ENCODE data around the gene CYBA. TPM values are rescaled to one million over a fixed set of nuclear protein-coding genes. Genes with fewer than 3 reads are reported as not detected.

Gene CYBA
- total and polyA plus RNA-seq, 2 of the 13 experiments (the other 11 are each of a cell fraction or from before 2014, with no cell fraction given), result 196 to 250 TPM

- TF ChIP-seq, protein P1, sequence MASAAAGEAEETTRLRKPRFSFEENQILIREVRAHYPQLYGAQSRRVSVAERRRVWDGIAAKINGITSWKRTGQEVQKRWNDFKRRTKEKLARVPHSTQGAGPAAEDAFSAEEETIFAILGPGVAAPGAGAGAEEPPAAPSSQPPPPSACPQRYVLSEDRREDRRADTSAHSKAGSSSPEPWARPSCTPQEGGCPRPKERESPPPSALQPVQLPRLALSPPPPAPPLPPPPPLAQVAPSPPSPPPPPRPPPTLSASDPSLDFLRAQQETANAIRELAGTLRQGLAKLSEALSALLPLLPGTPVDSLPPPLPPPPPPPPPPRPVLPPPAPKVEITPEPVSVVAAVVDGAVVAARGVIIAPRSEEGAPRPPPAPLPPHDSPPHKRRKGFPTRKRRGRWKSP (CRISPR knock-in tag; IDR thresholded peaks at IDR 0.05), result peak; percentile 24; the same call in 1 of the 2 replicates
- TF ChIP-seq ZGPAT (CRISPR knock-in tag; IDR thresholded peaks at IDR 0.05) (0 out of 2 replicates have a peak, but pooled peaks have one; percentile 6), SP4 (CRISPR knock-in tag; IDR thresholded peaks at IDR 0.05) (peak; percentile 44; the same call in 1 of the 2 replicates), TFE3 (CRISPR knock-in tag; IDR thresholded peaks at IDR 0.05) (no peak), POLR2A (IDR thresholded peaks at IDR 0.05; ENCODE audit: insufficient read depth in 1 of 2, low read depth in 2 of 2, low read length in 2 of 2) (0 out of 4 replicates have a peak, but pooled peaks of 1 of the 2 experiments have one; percentile 29), MIER2 (CRISPR knock-in tag; IDR thresholded peaks at IDR 0.05) (no peak), LCORL (IDR thresholded peaks at IDR 0.05) (no peak), LCORL (CRISPR knock-in tag; IDR thresholded peaks at IDR 0.05) (peak; percentile 45; the same call in 1 of the 2 replicates), EED (CRISPR knock-in tag; IDR thresholded peaks at IDR 0.05) (no peak), ASH2L (IDR thresholded peaks at IDR 0.05; ENCODE audit: insufficient read length, low read depth, low read length) (no peak), GFI1 (CRISPR knock-in tag; IDR thresholded peaks at IDR 0.05; ENCODE audit: borderline replicate concordance) (no peak), SPEN (CRISPR knock-in tag; IDR thresholded peaks at IDR 0.05; ENCODE audit: low read depth) (no peak), ZBTB26 (CRISPR knock-in tag; IDR thresholded peaks at IDR 0.05; ENCODE audit: borderline replicate concordance) (no peak), SAP130 (CRISPR knock-in tag; IDR thresholded peaks at IDR 0.05; ENCODE audit: low read depth) (peak; percentile 7; the same call in 1 of the 2 replicates), CC2D1A (CRISPR knock-in tag; IDR thresholded peaks at IDR 0.05) (no peak), SETDB1 (CRISPR knock-in tag; IDR thresholded peaks at IDR 0.05; ENCODE audit: borderline replicate concordance) (no peak), HOXA3 (CRISPR knock-in tag; IDR thresholded peaks at IDR 0.05) (no peak), ZNF432 (CRISPR knock-in tag; IDR thresholded peaks at IDR 0.05; ENCODE audit: borderline replicate concordance) (no peak), RFXAP (CRISPR knock-in tag; IDR thresholded peaks at IDR 0.05; ENCODE audit: borderline replicate concordance) (no peak)
These were observed 31.0 kb upstream of the CYBA start (continued) for GRCh38 chr16:88681709-88682451.
